WTC11 (cell line): Measurements from ENCODE around the gene FBN3. TPM values are rescaled to one million over a fixed set of nuclear protein-coding genes. Genes with fewer than 3 reads are reported as not detected.

Experiments
- ATAC-seq: fragments of 200-7000 bp; cut with Tn5 transposase; 2 replicates; pipeline ENCODE4 v1.10.0; 2021; ENCODE audit warnings: mild to moderate bottlenecking, moderate library complexity
- CTCF ChIA-PET: fragments of 300-600 bp; sonication (Branson Sonifier 250); formaldehyde crosslinking; loops from one replicate; lab custom pipeline; 2021; ENCODE audit warnings: antibody characterized with exemption; lab: Charles Lee
- POLR2A ChIA-PET: fragments of 350-600 bp; sonication (Branson Sonifier 250); formaldehyde crosslinking; loops from one replicate; lab custom pipeline; 2021; ENCODE audit warnings: antibody characterized with exemption; lab: Charles Lee
- DNase-seq: peaks from one replicate; pipeline ENCODE4 v3.0.0; 2021; ENCODE audit warnings: low spot score
- H3K27ac Mint-ChIP-seq: 2 replicates; pipeline ENCODE4 v1.8.0; 2021; ENCODE audit warnings: mixed read lengths
- H3K27me3 Mint-ChIP-seq: 2 replicates; pipeline ENCODE4 v1.8.0; 2021; ENCODE audit warnings: low read depth, mild to moderate bottlenecking, moderate library complexity, mixed read lengths
- H3K36me3 Mint-ChIP-seq: 2 replicates; pipeline ENCODE4 v1.8.0; 2021; ENCODE audit warnings: mixed read lengths
- H3K4me1 Mint-ChIP-seq: 2 replicates; pipeline ENCODE4 v1.8.0; 2022; ENCODE audit warnings: mixed read lengths
- H3K4me3 Mint-ChIP-seq: 2 replicates; pipeline ENCODE4 v1.8.0; 2021; ENCODE audit warnings: mild to moderate bottlenecking, moderate library complexity, mixed read lengths
- H3K9me3 Mint-ChIP-seq: 2 replicates; pipeline ENCODE4 v1.8.0; 2021; ENCODE audit warnings: mixed read lengths
- JAZF1 ChIP-seq: fragments of 250-450 bp; sonication (Bioruptor Pico); IDR thresholded peaks from 2 replicates; pipeline ENCODE4 v1.9.0; 2021; ENCODE audit warnings: moderate library complexity, mild to moderate bottlenecking, inconsistent platforms
- KAT7 ChIP-seq: sonication (generic); formaldehyde crosslinking; IDR thresholded peaks from 2 replicates; pipeline ENCODE4 v1.8.1; 2023; ENCODE audit warnings: missing genetic modification reagents, mild to moderate bottlenecking, borderline replicate concordance
- ZNF219 ChIP-seq: sonication (generic); formaldehyde crosslinking; IDR thresholded peaks from 2 replicates; pipeline ENCODE4 v1.8.0; 2023; ENCODE audit warnings: missing genetic modification reagents, mild to moderate bottlenecking, borderline replicate concordance
- ZNF232 ChIP-seq: sonication (generic); formaldehyde crosslinking; IDR thresholded peaks from 2 replicates; pipeline ENCODE4 v1.8.0; 2022; ENCODE audit warnings: mild to moderate bottlenecking, missing genetic modification reagents
- ZNF671 ChIP-seq: fragments of 250-450 bp; sonication (Bioruptor Pico); IDR thresholded peaks from 2 replicates; pipeline ENCODE4 v1.8.0; 2021; ENCODE audit warnings: mild to moderate bottlenecking
- total RNA-seq: library from RNA; stranded (reverse); gene quantifications from 3 replicates; pipeline ENCODE4 v1.2.3, GENCODE V29; 2021
- TF ChIP-seq, protein P1 (sequence below): sonication (generic); formaldehyde crosslinking; IDR thresholded peaks from 2 replicates; pipeline ENCODE4 v1.8.0; 2022; ENCODE audit warnings: mild to moderate bottlenecking, missing genetic modification reagents
- TF ChIP-seq, protein P2 (sequence below): sonication (generic); formaldehyde crosslinking; IDR thresholded peaks from 2 replicates; pipeline ENCODE4 v1.8.1; 2022; ENCODE audit warnings: missing genetic modification reagents, borderline replicate concordance
- TF ChIP-seq, protein P3 (sequence below): sonication (generic); formaldehyde crosslinking; IDR thresholded peaks from 2 replicates; pipeline ENCODE4 v1.8.1; 2022; ENCODE audit warnings: mild to moderate bottlenecking, moderate library complexity, missing genetic modification reagents
- TF ChIP-seq, protein P4 (sequence below): sonication (generic); formaldehyde crosslinking; IDR thresholded peaks from 2 replicates; pipeline ENCODE4 v1.8.1; 2023; ENCODE audit warnings: mild to moderate bottlenecking, moderate library complexity, missing genetic modification reagents
- TF ChIP-seq, protein P5 (sequence below): sonication (generic); formaldehyde crosslinking; IDR thresholded peaks from 2 replicates; pipeline ENCODE4 v1.8.1; 2023; ENCODE audit warnings: mild to moderate bottlenecking, missing genetic modification reagents, borderline replicate concordance
- TF ChIP-seq, protein P6 (sequence below): sonication (generic); formaldehyde crosslinking; IDR thresholded peaks from 2 replicates; pipeline ENCODE4 v1.8.0; 2022; ENCODE audit warnings: missing genetic modification reagents
- TF ChIP-seq, protein P7 (sequence below): fragments of 250-450 bp; sonication (Bioruptor Pico); IDR thresholded peaks from 2 replicates; pipeline ENCODE4 v1.9.0; 2021; ENCODE audit warnings: mild to moderate bottlenecking
- TF ChIP-seq, protein P8 (sequence below): sonication (generic); formaldehyde crosslinking; IDR thresholded peaks from 2 replicates; pipeline ENCODE4 v1.8.0; 2022; ENCODE audit warnings: mild to moderate bottlenecking, missing genetic modification reagents

The FBN3 gene
- total RNA-seq, 1 experiment from 2014 or later: 54.8 TPM

DNA sequence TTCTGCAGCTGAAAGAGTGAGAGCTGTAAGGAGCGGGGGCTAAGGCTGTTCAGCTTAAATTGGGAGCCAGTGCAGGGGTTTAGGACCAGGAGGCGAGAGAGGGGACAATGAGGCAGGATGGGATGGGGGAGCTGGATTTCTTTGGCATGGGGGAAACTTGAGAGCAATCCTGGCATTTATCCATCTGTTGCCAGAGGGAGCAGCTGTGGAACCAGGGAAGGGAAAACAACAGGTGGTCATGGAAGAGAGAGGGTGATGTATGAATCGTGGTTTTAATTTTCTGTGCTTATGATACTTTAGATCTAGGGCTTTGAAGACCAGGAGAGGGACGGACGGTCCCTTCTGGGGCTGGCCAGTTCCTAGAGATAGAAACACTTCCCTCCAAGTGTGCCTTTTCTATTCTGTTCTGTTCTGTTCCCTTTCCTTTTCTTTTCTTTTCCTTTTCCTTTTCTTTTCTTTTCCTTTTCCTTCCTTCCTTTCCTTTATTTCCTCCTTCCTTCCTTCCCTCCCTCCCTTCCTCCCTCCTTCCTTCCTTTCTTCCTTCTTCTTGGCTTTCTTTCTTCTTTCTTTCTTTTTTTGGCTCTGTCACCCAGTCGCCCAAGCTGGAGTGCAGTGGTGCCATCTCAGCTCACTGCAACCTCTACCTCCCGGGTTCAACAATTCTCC lies 112.8 kb downstream of the FBN3 start:
- Mint-ChIP-seq H3K9me3 (peaks cover 4% of the 10 kb centered on the region; the same call in 1 of the 2 replicates), H3K27ac (no peak overlapping the region), H3K36me3 (no peaks in the 10 kb centered on the region), H3K4me3 (no peak overlapping the region), H3K27me3 (peaks cover 13% of the 10 kb centered on the region), H3K4me1 (peaks cover 12% of the 10 kb centered on the region)
- TF ChIP-seq, protein P1, sequence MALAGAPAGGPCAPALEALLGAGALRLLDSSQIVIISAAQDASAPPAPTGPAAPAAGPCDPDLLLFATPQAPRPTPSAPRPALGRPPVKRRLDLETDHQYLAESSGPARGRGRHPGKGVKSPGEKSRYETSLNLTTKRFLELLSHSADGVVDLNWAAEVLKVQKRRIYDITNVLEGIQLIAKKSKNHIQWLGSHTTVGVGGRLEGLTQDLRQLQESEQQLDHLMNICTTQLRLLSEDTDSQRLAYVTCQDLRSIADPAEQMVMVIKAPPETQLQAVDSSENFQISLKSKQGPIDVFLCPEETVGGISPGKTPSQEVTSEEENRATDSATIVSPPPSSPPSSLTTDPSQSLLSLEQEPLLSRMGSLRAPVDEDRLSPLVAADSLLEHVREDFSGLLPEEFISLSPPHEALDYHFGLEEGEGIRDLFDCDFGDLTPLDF (CRISPR knock-in tag): no peak
- TF ChIP-seq, protein P2, sequence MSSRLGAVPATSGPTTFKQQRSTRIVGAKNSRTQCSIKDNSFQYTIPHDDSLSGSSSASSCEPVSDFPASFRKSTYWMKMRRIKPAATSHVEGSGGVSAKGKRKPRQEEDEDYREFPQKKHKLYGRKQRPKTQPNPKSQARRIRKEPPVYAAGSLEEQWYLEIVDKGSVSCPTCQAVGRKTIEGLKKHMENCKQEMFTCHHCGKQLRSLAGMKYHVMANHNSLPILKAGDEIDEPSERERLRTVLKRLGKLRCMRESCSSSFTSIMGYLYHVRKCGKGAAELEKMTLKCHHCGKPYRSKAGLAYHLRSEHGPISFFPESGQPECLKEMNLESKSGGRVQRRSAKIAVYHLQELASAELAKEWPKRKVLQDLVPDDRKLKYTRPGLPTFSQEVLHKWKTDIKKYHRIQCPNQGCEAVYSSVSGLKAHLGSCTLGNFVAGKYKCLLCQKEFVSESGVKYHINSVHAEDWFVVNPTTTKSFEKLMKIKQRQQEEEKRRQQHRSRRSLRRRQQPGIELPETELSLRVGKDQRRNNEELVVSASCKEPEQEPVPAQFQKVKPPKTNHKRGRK (CRISPR knock-in tag): 0 out of 2 replicates have a peak, but pooled peaks have one; percentile 17
- TF ChIP-seq ZNF232 (CRISPR knock-in tag): no peak
- TF ChIP-seq ZNF671: no peak
- no peak for TF ChIP-seq ZNF219 (CRISPR knock-in tag)
- TF ChIP-seq, protein P3, sequence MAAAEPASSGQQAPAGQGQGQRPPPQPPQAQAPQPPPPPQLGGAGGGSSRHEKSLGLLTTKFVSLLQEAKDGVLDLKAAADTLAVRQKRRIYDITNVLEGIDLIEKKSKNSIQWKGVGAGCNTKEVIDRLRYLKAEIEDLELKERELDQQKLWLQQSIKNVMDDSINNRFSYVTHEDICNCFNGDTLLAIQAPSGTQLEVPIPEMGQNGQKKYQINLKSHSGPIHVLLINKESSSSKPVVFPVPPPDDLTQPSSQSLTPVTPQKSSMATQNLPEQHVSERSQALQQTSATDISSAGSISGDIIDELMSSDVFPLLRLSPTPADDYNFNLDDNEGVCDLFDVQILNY: no peak
- POLR2A ChIA-PET: interaction anchor here (0.6 kb wide), 1 partner anchor 261 kb away, joined by 4 read pairs; no protein-coding TSS in a partner anchor
- ATAC-seq (no peak), DNase-seq (no peak)
- CTCF ChIA-PET: interaction anchor here (0.5 to 1.3 kb wide), 4 partner anchors 24 to 117 kb away, joined by 3 to 6 read pairs (median 5); no protein-coding TSS in a partner anchor

DNA sequence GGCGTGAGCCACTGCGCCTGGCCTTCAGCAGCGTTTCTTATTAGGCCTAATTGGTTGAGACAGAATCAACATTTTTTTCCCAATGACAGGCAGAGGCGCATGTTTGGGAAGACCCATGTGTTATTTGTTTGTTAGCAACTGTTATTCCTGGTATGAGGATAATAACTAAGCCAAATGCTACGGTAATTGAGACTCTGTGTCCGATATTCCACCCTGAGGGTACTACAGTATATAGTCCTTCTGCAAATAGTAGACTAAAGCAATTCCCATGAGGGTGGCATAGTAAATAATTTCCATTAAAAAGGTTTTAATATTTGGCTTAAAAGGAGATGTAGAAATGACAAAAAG lies 115.2 kb downstream of the FBN3 start:
- Mint-ChIP-seq H3K27me3 (peaks cover 10% of the 10 kb centered on the region), H3K4me1 (peaks cover 17% of the 10 kb centered on the region), H3K36me3 (no peaks in the 10 kb centered on the region), H3K9me3 (peaks cover 4% of the 10 kb centered on the region; the same call in 1 of the 2 replicates), H3K27ac (no peak overlapping the region), H3K4me3 (no peak overlapping the region)
- ATAC-seq (no peak), DNase-seq (no peak)
- CTCF ChIA-PET: no interaction called here
- POLR2A ChIA-PET: no interaction called here
- TF ChIP-seq, protein P3: no peak
- TF ChIP-seq, protein P4, sequence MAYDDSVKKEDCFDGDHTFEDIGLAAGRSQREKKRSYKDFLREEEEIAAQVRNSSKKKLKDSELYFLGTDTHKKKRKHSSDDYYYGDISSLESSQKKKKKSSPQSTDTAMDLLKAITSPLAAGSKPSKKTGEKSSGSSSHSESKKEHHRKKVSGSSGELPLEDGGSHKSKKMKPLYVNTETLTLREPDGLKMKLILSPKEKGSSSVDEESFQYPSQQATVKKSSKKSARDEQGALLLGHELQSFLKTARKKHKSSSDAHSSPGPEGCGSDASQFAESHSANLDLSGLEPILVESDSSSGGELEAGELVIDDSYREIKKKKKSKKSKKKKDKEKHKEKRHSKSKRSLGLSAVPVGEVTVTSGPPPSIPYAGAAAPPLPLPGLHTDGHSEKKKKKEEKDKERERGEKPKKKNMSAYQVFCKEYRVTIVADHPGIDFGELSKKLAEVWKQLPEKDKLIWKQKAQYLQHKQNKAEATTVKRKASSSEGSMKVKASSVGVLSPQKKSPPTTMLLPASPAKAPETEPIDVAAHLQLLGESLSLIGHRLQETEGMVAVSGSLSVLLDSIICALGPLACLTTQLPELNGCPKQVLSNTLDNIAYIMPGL (CRISPR knock-in tag): no peak
- TF ChIP-seq, protein P5, sequence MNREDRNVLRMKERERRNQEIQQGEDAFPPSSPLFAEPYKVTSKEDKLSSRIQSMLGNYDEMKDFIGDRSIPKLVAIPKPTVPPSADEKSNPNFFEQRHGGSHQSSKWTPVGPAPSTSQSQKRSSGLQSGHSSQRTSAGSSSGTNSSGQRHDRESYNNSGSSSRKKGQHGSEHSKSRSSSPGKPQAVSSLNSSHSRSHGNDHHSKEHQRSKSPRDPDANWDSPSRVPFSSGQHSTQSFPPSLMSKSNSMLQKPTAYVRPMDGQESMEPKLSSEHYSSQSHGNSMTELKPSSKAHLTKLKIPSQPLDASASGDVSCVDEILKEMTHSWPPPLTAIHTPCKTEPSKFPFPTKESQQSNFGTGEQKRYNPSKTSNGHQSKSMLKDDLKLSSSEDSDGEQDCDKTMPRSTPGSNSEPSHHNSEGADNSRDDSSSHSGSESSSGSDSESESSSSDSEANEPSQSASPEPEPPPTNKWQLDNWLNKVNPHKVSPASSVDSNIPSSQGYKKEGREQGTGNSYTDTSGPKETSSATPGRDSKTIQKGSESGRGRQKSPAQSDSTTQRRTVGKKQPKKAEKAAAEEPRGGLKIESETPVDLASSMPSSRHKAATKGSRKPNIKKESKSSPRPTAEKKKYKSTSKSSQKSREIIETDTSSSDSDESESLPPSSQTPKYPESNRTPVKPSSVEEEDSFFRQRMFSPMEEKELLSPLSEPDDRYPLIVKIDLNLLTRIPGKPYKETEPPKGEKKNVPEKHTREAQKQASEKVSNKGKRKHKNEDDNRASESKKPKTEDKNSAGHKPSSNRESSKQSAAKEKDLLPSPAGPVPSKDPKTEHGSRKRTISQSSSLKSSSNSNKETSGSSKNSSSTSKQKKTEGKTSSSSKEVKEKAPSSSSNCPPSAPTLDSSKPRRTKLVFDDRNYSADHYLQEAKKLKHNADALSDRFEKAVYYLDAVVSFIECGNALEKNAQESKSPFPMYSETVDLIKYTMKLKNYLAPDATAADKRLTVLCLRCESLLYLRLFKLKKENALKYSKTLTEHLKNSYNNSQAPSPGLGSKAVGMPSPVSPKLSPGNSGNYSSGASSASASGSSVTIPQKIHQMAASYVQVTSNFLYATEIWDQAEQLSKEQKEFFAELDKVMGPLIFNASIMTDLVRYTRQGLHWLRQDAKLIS (CRISPR knock-in tag): no peak
- TF ChIP-seq ZNF219 (CRISPR knock-in tag) (no peak), JAZF1 (no peak), KAT7 (no peak)
- TF ChIP-seq, protein P6, sequence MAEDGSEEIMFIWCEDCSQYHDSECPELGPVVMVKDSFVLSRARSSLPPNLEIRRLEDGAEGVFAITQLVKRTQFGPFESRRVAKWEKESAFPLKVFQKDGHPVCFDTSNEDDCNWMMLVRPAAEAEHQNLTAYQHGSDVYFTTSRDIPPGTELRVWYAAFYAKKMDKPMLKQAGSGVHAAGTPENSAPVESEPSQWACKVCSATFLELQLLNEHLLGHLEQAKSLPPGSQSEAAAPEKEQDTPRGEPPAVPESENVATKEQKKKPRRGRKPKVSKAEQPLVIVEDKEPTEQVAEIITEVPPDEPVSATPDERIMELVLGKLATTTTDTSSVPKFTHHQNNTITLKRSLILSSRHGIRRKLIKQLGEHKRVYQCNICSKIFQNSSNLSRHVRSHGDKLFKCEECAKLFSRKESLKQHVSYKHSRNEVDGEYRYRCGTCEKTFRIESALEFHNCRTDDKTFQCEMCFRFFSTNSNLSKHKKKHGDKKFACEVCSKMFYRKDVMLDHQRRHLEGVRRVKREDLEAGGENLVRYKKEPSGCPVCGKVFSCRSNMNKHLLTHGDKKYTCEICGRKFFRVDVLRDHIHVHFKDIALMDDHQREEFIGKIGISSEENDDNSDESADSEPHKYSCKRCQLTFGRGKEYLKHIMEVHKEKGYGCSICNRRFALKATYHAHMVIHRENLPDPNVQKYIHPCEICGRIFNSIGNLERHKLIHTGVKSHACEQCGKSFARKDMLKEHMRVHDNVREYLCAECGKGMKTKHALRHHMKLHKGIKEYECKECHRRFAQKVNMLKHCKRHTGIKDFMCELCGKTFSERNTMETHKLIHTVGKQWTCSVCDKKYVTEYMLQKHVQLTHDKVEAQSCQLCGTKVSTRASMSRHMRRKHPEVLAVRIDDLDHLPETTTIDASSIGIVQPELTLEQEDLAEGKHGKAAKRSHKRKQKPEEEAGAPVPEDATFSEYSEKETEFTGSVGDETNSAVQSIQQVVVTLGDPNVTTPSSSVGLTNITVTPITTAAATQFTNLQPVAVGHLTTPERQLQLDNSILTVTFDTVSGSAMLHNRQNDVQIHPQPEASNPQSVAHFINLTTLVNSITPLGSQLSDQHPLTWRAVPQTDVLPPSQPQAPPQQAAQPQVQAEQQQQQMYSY (CRISPR knock-in tag): no peak
- TF ChIP-seq, protein P7, sequence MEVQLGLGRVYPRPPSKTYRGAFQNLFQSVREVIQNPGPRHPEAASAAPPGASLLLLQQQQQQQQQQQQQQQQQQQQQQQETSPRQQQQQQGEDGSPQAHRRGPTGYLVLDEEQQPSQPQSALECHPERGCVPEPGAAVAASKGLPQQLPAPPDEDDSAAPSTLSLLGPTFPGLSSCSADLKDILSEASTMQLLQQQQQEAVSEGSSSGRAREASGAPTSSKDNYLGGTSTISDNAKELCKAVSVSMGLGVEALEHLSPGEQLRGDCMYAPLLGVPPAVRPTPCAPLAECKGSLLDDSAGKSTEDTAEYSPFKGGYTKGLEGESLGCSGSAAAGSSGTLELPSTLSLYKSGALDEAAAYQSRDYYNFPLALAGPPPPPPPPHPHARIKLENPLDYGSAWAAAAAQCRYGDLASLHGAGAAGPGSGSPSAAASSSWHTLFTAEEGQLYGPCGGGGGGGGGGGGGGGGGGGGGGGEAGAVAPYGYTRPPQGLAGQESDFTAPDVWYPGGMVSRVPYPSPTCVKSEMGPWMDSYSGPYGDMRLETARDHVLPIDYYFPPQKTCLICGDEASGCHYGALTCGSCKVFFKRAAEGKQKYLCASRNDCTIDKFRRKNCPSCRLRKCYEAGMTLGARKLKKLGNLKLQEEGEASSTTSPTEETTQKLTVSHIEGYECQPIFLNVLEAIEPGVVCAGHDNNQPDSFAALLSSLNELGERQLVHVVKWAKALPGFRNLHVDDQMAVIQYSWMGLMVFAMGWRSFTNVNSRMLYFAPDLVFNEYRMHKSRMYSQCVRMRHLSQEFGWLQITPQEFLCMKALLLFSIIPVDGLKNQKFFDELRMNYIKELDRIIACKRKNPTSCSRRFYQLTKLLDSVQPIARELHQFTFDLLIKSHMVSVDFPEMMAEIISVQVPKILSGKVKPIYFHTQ (CRISPR knock-in tag): no peak
- TF ChIP-seq, protein P8, sequence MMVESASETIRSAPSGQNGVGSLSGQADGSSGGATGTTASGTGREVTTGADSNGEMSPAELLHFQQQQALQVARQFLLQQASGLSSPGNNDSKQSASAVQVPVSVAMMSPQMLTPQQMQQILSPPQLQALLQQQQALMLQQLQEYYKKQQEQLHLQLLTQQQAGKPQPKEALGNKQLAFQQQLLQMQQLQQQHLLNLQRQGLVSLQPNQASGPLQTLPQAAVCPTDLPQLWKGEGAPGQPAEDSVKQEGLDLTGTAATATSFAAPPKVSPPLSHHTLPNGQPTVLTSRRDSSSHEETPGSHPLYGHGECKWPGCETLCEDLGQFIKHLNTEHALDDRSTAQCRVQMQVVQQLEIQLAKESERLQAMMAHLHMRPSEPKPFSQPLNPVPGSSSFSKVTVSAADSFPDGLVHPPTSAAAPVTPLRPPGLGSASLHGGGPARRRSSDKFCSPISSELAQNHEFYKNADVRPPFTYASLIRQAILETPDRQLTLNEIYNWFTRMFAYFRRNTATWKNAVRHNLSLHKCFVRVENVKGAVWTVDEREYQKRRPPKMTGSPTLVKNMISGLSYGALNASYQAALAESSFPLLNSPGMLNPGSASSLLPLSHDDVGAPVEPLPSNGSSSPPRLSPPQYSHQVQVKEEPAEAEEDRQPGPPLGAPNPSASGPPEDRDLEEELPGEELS: no peak
